H1 (cell line): ENCODE data around the gene LDLRAD3. TPM values are rescaled to one million over a fixed set of nuclear protein-coding genes. Genes with fewer than 3 reads are reported as not detected.

Experiments
- CHD7 ChIP-seq: fragments of 300-600 bp; sonication (generic); IDR thresholded peaks from 2 replicates; pipeline ENCODE4 v1.7.1; 2012; ENCODE audit warnings: low read length, moderate library complexity, mild to moderate bottlenecking, inconsistent platforms; ENCODE audit not compliant: insufficient replicate concordance
- CREB1 ChIP-seq: IDR thresholded peaks from 2 replicates; pipeline ENCODE4 v1.6.1; 2012; ENCODE audit warnings: inconsistent platforms
- CTBP2 ChIP-seq: IDR thresholded peaks from 2 replicates; pipeline ENCODE4 v1.7.0; 2011; ENCODE audit warnings: borderline replicate concordance, mild to moderate bottlenecking, moderate library complexity, mixed read lengths, low read length; ENCODE audit not compliant: insufficient read depth, insufficient read length
- SP4 ChIP-seq: IDR thresholded peaks from 2 replicates; pipeline ENCODE4 v1.6.1; 2012; ENCODE audit warnings: low read length, inconsistent platforms
- polyA plus RNA-seq, 7 experiments: library from polyadenylated mRNA; depleted of rRNA in 3 of 7; stranded (reverse) in 5 of 7; unstranded in 2 of 7; fragments of >200 nt in 5 of 7; fragments of 200-250 nt in 2 of 7; gene quantifications; 1 replicate in 5 of 7; 2 replicates in 1 of 7; 4 replicates in 1 of 7; pipeline versions ENCODE4 v1.2.1 to v1.2.3, GENCODE V29; 2011 to 2013; ENCODE audit warnings: missing spikeins in 2 of 7, mixed read lengths in 2 of 7
- total RNA-seq: library from RNA; stranded (reverse); fragmentation: NEBNext Ultra II Directional; extraction: Animal tissue kit (Norgen Biotek cat#: 25700); gene quantifications from 2 replicates; pipeline ENCODE4 v1.2.1, GENCODE V29; 2021

The LDLRAD3 gene
- total and polyA plus RNA-seq, 2 of the 8 experiments (the other 6 are each of a cell fraction or from before 2014, with no cell fraction given) = 18.6 to 22.8 TPM

- no peak for TF ChIP-seq SP4
- TF ChIP-seq CTBP2 = no peak
- TF ChIP-seq CREB1 = no peak
- TF ChIP-seq CHD7 = no peak
Measured at GRCh38 chr11:35990816-35991215, 47.0 kb downstream of the LDLRAD3 start (continued).
